CD14-positive monocyte (primary cell): Measurements from ENCODE around the gene RAN. TPM values are rescaled to one million over a fixed set of nuclear protein-coding genes. Genes with fewer than 3 reads are reported as not detected.

Source experiments
- DNase-seq, 3 donors: peaks; one replicate each; pipeline ENCODE4 v3.0.0-alpha.2; 2011 to 2022
- H2AFZ ChIP-seq: 2 replicates; pipeline ENCODE4 v1.6.0; 2012; ENCODE audit warnings: mild to moderate bottlenecking, low read depth, low read length, inconsistent platforms; ENCODE audit not compliant: insufficient read depth, poor library complexity, severe bottlenecking
- H3K27ac ChIP-seq, 2 donors: 1 replicate in 1 of 2; 2 replicates in 1 of 2; pipeline ENCODE4 v1.5.1; 2012 to 2013; ENCODE audit warnings: low read length in 2 of 2, control low read depth in 1 of 2, inconsistent platforms in 1 of 2, low read depth in 1 of 2, mild to moderate bottlenecking in 1 of 2
- H3K27me3 ChIP-seq, 2 donors: one replicate each; pipeline versions ENCODE4 v1.6.0 to v1.6.1; 2011 to 2013; ENCODE audit warnings: low read length in 2 of 2; ENCODE audit not compliant: control insufficient read depth in 2 of 2, insufficient read depth in 2 of 2
- H3K36me3 ChIP-seq, 2 donors: replicated peaks in 1 of 2; 1 replicate in 1 of 2; 2 replicates in 1 of 2; pipeline versions ENCODE4 v1.5.1 to v1.6.1; 2012 to 2013; ENCODE audit warnings: low read length in 2 of 2, control low read depth in 1 of 2, inconsistent platforms in 1 of 2, mild to moderate bottlenecking in 1 of 2; ENCODE audit not compliant: insufficient read depth in 2 of 2, control insufficient read depth in 1 of 2
- H3K4me1 ChIP-seq, 2 donors: 1 replicate in 1 of 2; 2 replicates in 1 of 2; pipeline versions ENCODE4 v1.5.1 to v1.6.1; 2012 to 2013; ENCODE audit warnings: low read length in 2 of 2, control low read depth in 1 of 2, inconsistent platforms in 1 of 2, mild to moderate bottlenecking in 1 of 2, moderate library complexity in 1 of 2; ENCODE audit not compliant: insufficient read depth in 2 of 2, control insufficient read depth in 1 of 2
- H3K4me2 ChIP-seq: replicated peaks from 2 replicates; pipeline ENCODE3; 2012; ENCODE audit warnings: low read length, moderate library complexity, mild to moderate bottlenecking; ENCODE audit not compliant: poor library complexity, severe bottlenecking; ENCODE audit errors: extremely low read depth
- H3K4me3 ChIP-seq, 3 experiments: fragments of 200-600 bp in 1 of 3; sonication (generic) in 1 of 3; replicated peaks in 1 of 3; 1 replicate in 2 of 3; 2 replicates in 1 of 3; pipeline ENCODE4 v1.5.1; 2011 to 2013; ENCODE audit warnings: low read length in 3 of 3, mild to moderate bottlenecking in 3 of 3, control low read depth in 2 of 3, low read depth in 2 of 3, inconsistent platforms in 1 of 3, moderate library complexity in 1 of 3
- H3K79me2 ChIP-seq: 2 replicates; pipeline ENCODE4 v1.6.0; 2012; ENCODE audit warnings: mild to moderate bottlenecking, control low read depth, inconsistent platforms, low read length, moderate library complexity; ENCODE audit not compliant: insufficient read depth
- H3K9ac ChIP-seq: 2 replicates; pipeline ENCODE4 v1.6.0; 2017; ENCODE audit warnings: low read length, mild to moderate bottlenecking; ENCODE audit not compliant: insufficient read depth, poor library complexity, severe bottlenecking
- H3K9me3 ChIP-seq, 2 donors: replicated peaks in 1 of 2; 1 replicate in 1 of 2; 2 replicates in 1 of 2; pipeline versions ENCODE4 v1.5.1 to v1.6.1; 2012 to 2013; ENCODE audit warnings: low read length in 2 of 2, control low read depth in 1 of 2; ENCODE audit not compliant: control insufficient read depth in 1 of 2, insufficient read depth in 1 of 2
- H4K20me1 ChIP-seq: 2 replicates; pipeline ENCODE4 v1.6.0; 2012; ENCODE audit warnings: mild to moderate bottlenecking, low read length, control low read depth, moderate library complexity; ENCODE audit not compliant: insufficient read depth
- H3K27ac Mint-ChIP-seq, 7 donors: one replicate each; pipeline ENCODE4 v1.8.0; 2020; ENCODE audit warnings: mild to moderate bottlenecking in 7 of 7, mixed read lengths in 7 of 7, moderate library complexity in 6 of 7, inconsistent platforms in 2 of 7
- H3K27me3 Mint-ChIP-seq, 3 donors: one replicate each; pipeline ENCODE4 v1.8.0; 2021 to 2022; ENCODE audit warnings: low read depth in 3 of 3, mild to moderate bottlenecking in 3 of 3, mixed read lengths in 3 of 3, moderate library complexity in 3 of 3, inconsistent platforms in 1 of 3
- H3K36me3 Mint-ChIP-seq, 2 donors: one replicate each; pipeline ENCODE4 v1.8.0; 2020; ENCODE audit warnings: mixed read lengths in 2 of 2, inconsistent platforms in 1 of 2, mild to moderate bottlenecking in 1 of 2
- H3K4me1 Mint-ChIP-seq: one replicate; pipeline ENCODE4 v1.8.0; 2020; ENCODE audit warnings: mild to moderate bottlenecking, mixed read lengths
- H3K4me3 Mint-ChIP-seq, 2 donors: one replicate each; pipeline ENCODE4 v1.8.0; 2020; ENCODE audit warnings: mild to moderate bottlenecking in 2 of 2, mixed read lengths in 2 of 2, moderate library complexity in 1 of 2
- H3K9me3 Mint-ChIP-seq, 7 donors: one replicate each; pipeline ENCODE4 v1.8.0; 2020 to 2022; ENCODE audit warnings: mixed read lengths in 7 of 7, mild to moderate bottlenecking in 6 of 7, moderate library complexity in 6 of 7, inconsistent platforms in 2 of 7
- WGBS: methylation state at CpG from one replicate; pipeline ENCODE4 v1.1.5; 2013; ENCODE audit warnings: missing lambda C conversion rate; ENCODE audit not compliant: insufficient coverage; 5-methylcytosine and 5-hydroxymethylcytosine counted together
- intact Hi-C, 2 donors: fragments of 100-400 bp; cut with micrococcal nuclease; formaldehyde crosslinking; loops; one replicate each; pipeline versions ENCODE4 v1.15.0 to v1.15.1; 2023
- polyA plus RNA-seq, 3 donors: library from polyadenylated mRNA; depleted of rRNA in 1 of 3; unstranded in 2 of 3; stranded (reverse) in 1 of 3; fragments of 300-500 nt in 2 of 3; fragments of >200 nt in 1 of 3; fragmentation: Illumina TruSeq in 2 of 3; gene quantifications; 1 replicate in 2 of 3; 2 replicates in 1 of 3; pipeline ENCODE4 v1.2.3, GENCODE V29; 2012 to 2021
- TF ChIP-seq, protein P1 (sequence below): fragments of 200-600 bp; IDR thresholded peaks from one replicate; pipeline ENCODE4 v1.8.0; 2022; ENCODE audit warnings: antibody characterized with exemption, mild to moderate bottlenecking

RAN gene
- polyA plus RNA-seq, 3 donors, result 197 to 443 (median 366) TPM

DNA sequence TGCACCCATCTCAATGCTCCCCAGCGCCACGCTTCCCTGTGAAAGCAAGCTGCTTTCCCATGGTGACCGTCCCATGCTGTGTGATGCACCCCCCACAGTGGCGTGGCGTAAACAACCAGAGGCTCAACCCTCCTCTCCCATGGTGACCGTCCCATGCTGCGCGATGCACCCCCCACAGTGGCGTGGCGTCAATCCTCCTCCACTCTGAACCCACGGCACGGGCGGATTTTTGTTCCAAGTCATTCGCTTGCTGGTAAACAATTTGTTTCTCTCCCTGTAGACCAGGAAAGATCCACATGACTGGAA is 41.7 kb upstream of the RAN start:
- Histone ChIP-seq H3K9me3 (no peaks in the 10 kb centered on the region), H3K4me1 (peaks cover 16 to 24% of the 10 kb centered on the region in 2 donors), H3K79me2 (peaks cover 24% of the 10 kb centered on the region), H2AFZ (no peak overlapping the region), H4K20me1 (peaks cover 14% of the 10 kb centered on the region), H3K36me3 (no peaks in the 10 kb centered on the region), H3K27me3 (no peaks in the 10 kb centered on the region), H3K4me3 (no peak overlapping the region), H3K4me2 (no peak overlapping the region), H3K9ac (no peak overlapping the region), H3K27ac (no peak overlapping the region)
- TF ChIP-seq, protein P1, sequence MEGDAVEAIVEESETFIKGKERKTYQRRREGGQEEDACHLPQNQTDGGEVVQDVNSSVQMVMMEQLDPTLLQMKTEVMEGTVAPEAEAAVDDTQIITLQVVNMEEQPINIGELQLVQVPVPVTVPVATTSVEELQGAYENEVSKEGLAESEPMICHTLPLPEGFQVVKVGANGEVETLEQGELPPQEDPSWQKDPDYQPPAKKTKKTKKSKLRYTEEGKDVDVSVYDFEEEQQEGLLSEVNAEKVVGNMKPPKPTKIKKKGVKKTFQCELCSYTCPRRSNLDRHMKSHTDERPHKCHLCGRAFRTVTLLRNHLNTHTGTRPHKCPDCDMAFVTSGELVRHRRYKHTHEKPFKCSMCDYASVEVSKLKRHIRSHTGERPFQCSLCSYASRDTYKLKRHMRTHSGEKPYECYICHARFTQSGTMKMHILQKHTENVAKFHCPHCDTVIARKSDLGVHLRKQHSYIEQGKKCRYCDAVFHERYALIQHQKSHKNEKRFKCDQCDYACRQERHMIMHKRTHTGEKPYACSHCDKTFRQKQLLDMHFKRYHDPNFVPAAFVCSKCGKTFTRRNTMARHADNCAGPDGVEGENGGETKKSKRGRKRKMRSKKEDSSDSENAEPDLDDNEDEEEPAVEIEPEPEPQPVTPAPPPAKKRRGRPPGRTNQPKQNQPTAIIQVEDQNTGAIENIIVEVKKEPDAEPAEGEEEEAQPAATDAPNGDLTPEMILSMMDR, result no peak
- H3K4me3 Mint-ChIP-seq, result no peak overlapping the region
- no peak for DNase-seq
- peak overlapping the region in 1 of 7 donors; percentile 18 for H3K27ac Mint-ChIP-seq
- 88% methylated on average over 13 of the region's 14 CpGs for WGBS
- peaks cover 0 to 2% (median 0%) of the 10 kb centered on the region in 7 donors for H3K9me3 Mint-ChIP-seq
- peaks cover 0 to 4% (median 1%) of the 10 kb centered on the region in 3 donors for H3K27me3 Mint-ChIP-seq
- intact Hi-C loops, result no loop called here
- peaks cover 34% of the 10 kb centered on the region for H3K4me1 Mint-ChIP-seq
- peaks cover 11 to 12% of the 10 kb centered on the region in 2 donors for H3K36me3 Mint-ChIP-seq

DNA sequence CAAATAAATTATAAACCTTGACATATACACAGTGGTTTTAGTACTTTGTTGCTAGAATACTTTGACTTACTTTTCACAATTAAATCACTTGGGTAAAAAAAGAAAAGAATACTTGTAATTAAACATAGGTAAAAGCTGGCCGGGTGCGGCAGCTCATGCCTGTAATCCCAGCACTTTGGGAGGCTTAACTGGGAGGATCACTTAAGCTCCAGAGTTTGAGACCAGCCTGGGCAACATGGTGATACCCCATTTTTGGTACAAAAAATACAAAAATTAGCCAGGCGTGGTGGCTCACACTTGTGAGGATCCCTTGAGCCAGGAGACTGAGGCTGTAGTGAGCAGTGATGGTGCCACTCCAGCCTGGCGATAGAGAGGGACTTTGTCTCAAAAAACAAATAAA is 40.6 kb upstream of the RAN start:
- H3K9me3 ChIP-seq, result no peaks in the 10 kb centered on the region
- peaks cover 24% of the 10 kb centered on the region for H3K79me2 ChIP-seq
- H3K27ac ChIP-seq, result no peak overlapping the region
- no peak overlapping the region for H3K9ac ChIP-seq
- H3K9me3 Mint-ChIP-seq, result no peaks in the 10 kb centered on the region
- no peak overlapping the region for H3K4me3 ChIP-seq
- H4K20me1 ChIP-seq, result peaks cover 14% of the 10 kb centered on the region
- no peak overlapping the region for H3K4me3 Mint-ChIP-seq
- H3K27ac Mint-ChIP-seq, result no peak overlapping the region
- no peak overlapping the region for H3K4me2 ChIP-seq
- no peak for DNase-seq
- H3K36me3 ChIP-seq, result no peaks in the 10 kb centered on the region
- H3K27me3 ChIP-seq, result no peaks in the 10 kb centered on the region
- WGBS, result no CpG with 5 or more reads among the region's 4 CpGs
- peaks cover 37% of the 10 kb centered on the region for H3K4me1 Mint-ChIP-seq
- peaks cover 6 to 8% of the 10 kb centered on the region in 2 donors for H3K36me3 Mint-ChIP-seq
- TF ChIP-seq, protein P1, result no peak
- H2AFZ ChIP-seq, result no peak overlapping the region
- H3K4me1 ChIP-seq, result peaks cover 16 to 25% of the 10 kb centered on the region in 2 donors
- intact Hi-C loops, result no loop called here
- peaks cover 0 to 4% (median 1%) of the 10 kb centered on the region in 3 donors for H3K27me3 Mint-ChIP-seq
